Ovary (tissue), 9 donors: Measurements from ENCODE around the gene HYOU1. TPM values are rescaled to one million over a fixed set of nuclear protein-coding genes. Genes with fewer than 3 reads are reported as not detected.

Experiments
- DNase-seq, 5 donors: peaks; one replicate each; pipeline ENCODE4 v3.0.0-alpha.2; 2019 to 2020
- H3K27ac ChIP-seq, 2 donors: fragments of 200-600 bp; one replicate each; pipeline versions ENCODE4 v1.5.1 to v1.8.0; 2019 to 2022
- H3K27me3 ChIP-seq: fragments of 200-600 bp; one replicate; pipeline ENCODE4 v1.8.0; 2022
- H3K36me3 ChIP-seq: fragments of 200-600 bp; sonication (generic); one replicate; pipeline ENCODE4 v1.5.1; 2019
- H3K4me1 ChIP-seq: one replicate; pipeline ENCODE4 v1.8.1; 2013; ENCODE audit warnings: mild to moderate bottlenecking, moderate library complexity; ENCODE audit not compliant: insufficient read depth
- H3K4me3 ChIP-seq: fragments of 200-600 bp; sonication (generic); one replicate; pipeline ENCODE4 v1.5.1; 2017
- H3K9me3 ChIP-seq, 2 donors: fragments of 200-600 bp in 1 of 2; sonication (generic) in 1 of 2; one replicate each; pipeline versions ENCODE4 v1.5.1 to v1.8.1; 2013 to 2019; ENCODE audit warnings: mild to moderate bottlenecking in 1 of 2, moderate library complexity in 1 of 2
- CTCF ChIP-seq, 3 donors: fragments of 450-650 bp in 2 of 3; fragments of 200-600 bp in 1 of 3; IDR thresholded peaks; one replicate each; pipeline versions ENCODE4 v1.5.1 to v1.8.0; 2016 to 2022; ENCODE audit warnings: antibody characterized with exemption in 3 of 3, mild to moderate bottlenecking in 1 of 3
- EP300 ChIP-seq: sonication (generic); formaldehyde crosslinking; IDR thresholded peaks from one replicate; pipeline ENCODE4 v1.6.1; 2017; ENCODE audit warnings: antibody characterized with exemption
- POLR2A ChIP-seq: fragments of 450-650 bp; IDR thresholded peaks from one replicate; pipeline ENCODE4 v1.6.1; 2017; ENCODE audit warnings: antibody characterized with exemption, mild to moderate bottlenecking, moderate library complexity
- WGBS, 3 donors: extraction: QIAGEN DNeasy Blood & Tissue Kit in 1 of 3; methylation state at CpG; one replicate each; pipeline versions ENCODE4 v1.1.5 to v1.1.7; 2013 to 2017; 5-methylcytosine and 5-hydroxymethylcytosine counted together
- intact Hi-C, 4 donors: fragments of 100-400 bp; cut with DNase I; formaldehyde crosslinking; loops; one replicate each; pipeline versions ENCODE4 v1.11.0 to v1.15.1; 2022 to 2023
- polyA plus RNA-seq, 2 donors: library from polyadenylated mRNA; stranded (reverse); fragments of 200-250 nt in 1 of 2; fragments of 350-450 nt in 1 of 2; fragmentation: Illumina TruSeq in 1 of 2; extraction: RNeasy Lipid Tissue Mini Kit (QIAGEN cat#74804) in 1 of 2; gene quantifications; one replicate each; pipeline ENCODE4 v1.2.3, GENCODE V29; 2013 to 2014
- total RNA-seq, 7 donors: library from RNA; depleted of rRNA in 2 of 7; stranded (reverse); fragments of >200 nt in 2 of 7; fragmentation: NEBNext Ultra II Directional in 3 of 7; extraction: Animal tissue kit (Norgen Biotek cat#: 25700) in 3 of 7; gene quantifications; one replicate each; pipeline versions ENCODE4 v1.1.0 to v1.2.4, GENCODE V29; 2016 to 2023
- donor health status: DM: no; HTN: no; CAD: no; lungs with moderate emphysema.
- donor health status: DM: no; HTN: no; CAD: no.
- donor health status: Bipolar disorder and iron deficiency.
- donor health status: DM: yes; HTN: yes; CAD: no.
- donor health status: DM: no; HTN: no; CAD: no.
- donor health status: DM: yes; HTN: yes; CAD: no.

Gene HYOU1
- total and polyA plus RNA-seq, 9 donors: 26.5 to 156 (median 69.7) TPM

- 80 to 81% (median 81%) methylated on average over 4 of the region's 4 CpGs for WGBS, 3 donors
- intact Hi-C loops: no loop called here
- no peaks in the 10 kb centered on the region for H3K27me3 ChIP-seq
- no peak overlapping the region for H3K27ac ChIP-seq
- H3K4me1 ChIP-seq: no peaks in the 10 kb centered on the region
- H3K36me3 ChIP-seq: no peaks in the 10 kb centered on the region
- no peak for TF ChIP-seq CTCF (IDR thresholded peaks at IDR 0.05)
- TF ChIP-seq POLR2A: no peak
- no peak for TF ChIP-seq EP300
- no peak overlapping the region for H3K4me3 ChIP-seq
- no peak for DNase-seq
- H3K9me3 ChIP-seq: no peaks in the 10 kb centered on the region
Observed at GRCh38 chr11:119006656-119007055, 50.3 kb downstream of the HYOU1 start.

GRCh38 chr11:119000906-119001305, 56.1 kb downstream of the HYOU1 start:
- H3K27me3 ChIP-seq: no peaks in the 10 kb centered on the region
- intact Hi-C loops: no loop called here
- H3K4me1 ChIP-seq: peaks cover 7% of the 10 kb centered on the region
- H3K36me3 ChIP-seq: no peaks in the 10 kb centered on the region
- no peak overlapping the region for H3K4me3 ChIP-seq
- TF ChIP-seq CTCF (IDR thresholded peaks at IDR 0.05) (no peak), EP300 (no peak), POLR2A (no peak)
- no peaks in the 10 kb centered on the region for H3K9me3 ChIP-seq
- 58 to 62% (median 61%) methylated on average over 1 of the region's 1 CpG for WGBS, 3 donors
- H3K27ac ChIP-seq: no peak overlapping the region
- DNase-seq: no peak

DNA sequence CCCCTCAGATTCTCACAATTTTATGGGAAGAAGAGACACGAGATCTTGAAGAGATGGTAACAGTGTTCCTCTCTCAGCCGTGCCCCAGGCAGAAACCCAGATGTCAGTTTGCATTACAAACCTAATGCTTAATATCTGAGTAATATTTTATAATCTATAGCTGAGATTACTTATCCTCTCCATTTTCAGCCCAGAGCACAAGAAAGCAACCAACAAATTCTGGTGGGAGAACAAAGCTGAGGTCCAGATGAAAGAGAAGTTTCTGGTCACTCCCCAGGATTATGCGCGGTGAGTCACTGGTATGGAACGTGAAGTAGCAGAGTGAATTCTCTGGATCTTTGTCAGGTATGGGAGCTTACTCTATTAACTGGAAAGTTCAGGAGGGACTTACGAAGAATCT, 58.2 kb downstream of the HYOU1 start:
- peak in 1 of 5 donors; percentile 31 for DNase-seq
- H3K36me3 ChIP-seq: no peaks in the 10 kb centered on the region
- peak overlapping the region; percentile 80 for H3K4me3 ChIP-seq
- intact Hi-C loops: loop anchor here in 1 of 4 donors (2.0 kb wide), 1 partner anchor 20 kb away; the partner anchor contains the start of genes RPS25 and TRAPPC4
- WGBS, 3 donors: 23 to 43% (median 38%) methylated on average over 6 of the region's 6 CpGs
- peaks cover 7% of the 10 kb centered on the region for H3K4me1 ChIP-seq
- TF ChIP-seq POLR2A (no peak), CTCF (IDR thresholded peaks at IDR 0.05) (no peak), EP300 (no peak)
- no peaks in the 10 kb centered on the region for H3K27me3 ChIP-seq
- peak overlapping the region in 1 of 2 donors; percentile 66 for H3K27ac ChIP-seq
- no peaks in the 10 kb centered on the region for H3K9me3 ChIP-seq

DNA sequence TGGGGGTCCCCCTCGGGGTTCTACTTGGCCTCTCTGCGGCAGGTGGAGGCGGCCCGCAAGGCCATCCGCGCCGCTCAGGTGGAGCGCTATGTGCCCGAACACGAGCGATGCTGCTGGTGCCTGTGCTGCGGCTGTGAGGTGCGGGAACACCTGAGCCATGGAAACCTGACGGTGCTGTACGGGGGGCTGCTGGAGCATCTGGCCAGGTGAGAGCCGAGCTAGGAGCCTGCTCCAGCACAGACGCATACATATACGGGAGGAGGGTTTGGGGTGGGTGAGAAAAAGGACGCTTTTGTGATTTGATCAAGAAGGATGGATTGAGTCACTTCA, 58.7 kb downstream of the HYOU1 start:
- H3K4me1 ChIP-seq: peaks cover 7% of the 10 kb centered on the region
- H3K4me3 ChIP-seq: peak overlapping the region; percentile 80
- intact Hi-C loops: loop anchor here in 1 of 4 donors (2.0 kb wide), 1 partner anchor 20 kb away; the partner anchor contains the start of genes RPS25 and TRAPPC4
- H3K9me3 ChIP-seq: no peaks in the 10 kb centered on the region
- TF ChIP-seq EP300: no peak
- TF ChIP-seq CTCF (IDR thresholded peaks at IDR 0.05): no peak
- TF ChIP-seq POLR2A: no peak
- no peaks in the 10 kb centered on the region for H3K27me3 ChIP-seq
- DNase-seq: no peak
- 1 to 2% (median 1%) methylated on average over 19 of the region's 19 CpGs for WGBS, 3 donors
- no peaks in the 10 kb centered on the region for H3K36me3 ChIP-seq
- H3K27ac ChIP-seq: peak overlapping the region; percentile 63 to 66
